ENCODE results near the gene BCL2A1. TPM values are rescaled to one million over a fixed set of nuclear protein-coding genes. Genes with fewer than 3 reads are reported as not detected.

BCL2A1 gene
- total RNA-seq, 1 experiment from 2014 or later: not detected

DNA sequence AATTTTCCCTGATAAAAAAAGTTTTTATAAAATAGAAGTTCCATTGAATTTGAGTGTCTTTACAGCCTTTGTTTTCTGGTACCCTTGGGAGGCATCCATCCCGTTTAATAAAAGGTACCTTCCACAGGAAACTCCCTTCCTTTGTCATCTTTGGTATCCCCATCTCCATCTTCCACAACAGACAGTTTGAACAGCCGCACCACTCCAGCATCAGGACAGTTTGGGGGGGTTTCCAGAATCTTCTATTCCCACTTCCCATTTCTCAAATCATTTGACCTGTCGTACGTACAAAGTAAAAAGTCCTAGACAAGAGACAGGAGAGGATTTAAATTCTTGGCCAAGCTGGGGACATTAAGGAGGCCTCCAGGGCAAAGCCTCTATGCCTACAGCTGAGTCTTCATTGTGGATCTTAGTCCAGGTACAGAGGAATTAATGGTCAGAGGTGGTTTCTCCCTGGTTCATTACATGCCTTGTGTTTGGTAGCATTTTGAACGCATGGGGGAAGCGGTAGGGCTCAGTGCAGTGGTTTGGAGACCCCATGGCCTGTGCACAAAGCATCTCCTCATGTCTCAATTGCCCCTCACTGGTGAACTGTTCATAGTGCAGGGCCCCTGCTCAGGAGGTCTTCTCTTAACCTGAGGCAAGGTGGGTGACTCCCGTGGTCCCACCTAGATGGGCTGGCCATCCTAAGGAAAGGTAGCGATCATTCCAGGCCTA lies 19.4 kb upstream of the BCL2A1 start:
- Mint-ChIP-seq H3K27ac (ENCODE audit: unreplicated experiment) (no peak overlapping the region), H3K4me1 (ENCODE audit: low read depth, unreplicated experiment) (no peaks in the 10 kb centered on the region), H3K9me3 (ENCODE audit: unreplicated experiment) (no peaks in the 10 kb centered on the region), H3K4me3 (ENCODE audit: unreplicated experiment) (no peak overlapping the region), H3K27me3 (ENCODE audit: insufficient read depth, unreplicated experiment) (peaks cover 2% of the 10 kb centered on the region), H3K36me3 (ENCODE audit: insufficient read depth, unreplicated experiment) (no peaks in the 10 kb centered on the region)
- Histone ChIP-seq H3K4me1 (no peaks in the 10 kb centered on the region), H3K4me3 (ENCODE audit: low read depth, low read length) (no peak overlapping the region), H3K27me3 (replicated peaks; ENCODE audit: control insufficient read depth, insufficient read depth, low read length) (no peaks in the 10 kb centered on the region), H3K36me3 (ENCODE audit: control insufficient read depth, insufficient read depth, low read length) (no peaks in the 10 kb centered on the region), H3K9me3 (no peaks in the 10 kb centered on the region)
- no TSS peak for BruUV-seq (replicated peaks)
- TF ChIP-seq, protein P1, sequence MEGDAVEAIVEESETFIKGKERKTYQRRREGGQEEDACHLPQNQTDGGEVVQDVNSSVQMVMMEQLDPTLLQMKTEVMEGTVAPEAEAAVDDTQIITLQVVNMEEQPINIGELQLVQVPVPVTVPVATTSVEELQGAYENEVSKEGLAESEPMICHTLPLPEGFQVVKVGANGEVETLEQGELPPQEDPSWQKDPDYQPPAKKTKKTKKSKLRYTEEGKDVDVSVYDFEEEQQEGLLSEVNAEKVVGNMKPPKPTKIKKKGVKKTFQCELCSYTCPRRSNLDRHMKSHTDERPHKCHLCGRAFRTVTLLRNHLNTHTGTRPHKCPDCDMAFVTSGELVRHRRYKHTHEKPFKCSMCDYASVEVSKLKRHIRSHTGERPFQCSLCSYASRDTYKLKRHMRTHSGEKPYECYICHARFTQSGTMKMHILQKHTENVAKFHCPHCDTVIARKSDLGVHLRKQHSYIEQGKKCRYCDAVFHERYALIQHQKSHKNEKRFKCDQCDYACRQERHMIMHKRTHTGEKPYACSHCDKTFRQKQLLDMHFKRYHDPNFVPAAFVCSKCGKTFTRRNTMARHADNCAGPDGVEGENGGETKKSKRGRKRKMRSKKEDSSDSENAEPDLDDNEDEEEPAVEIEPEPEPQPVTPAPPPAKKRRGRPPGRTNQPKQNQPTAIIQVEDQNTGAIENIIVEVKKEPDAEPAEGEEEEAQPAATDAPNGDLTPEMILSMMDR (IDR thresholded peaks at IDR 0.05; ENCODE audit: insufficient read depth in 1 of 2, low read depth in 1 of 2, low read length in 1 of 2, severe bottlenecking in 1 of 2, unreplicated experiment in 1 of 2): no peak
- ChIA-PET POLR2A (no interaction called here), CTCF (interaction anchor here (0.6 kb wide), 1 partner anchor 115 kb away, joined by 3 read pairs; no protein-coding TSS in a partner anchor)
- intact Hi-C loops (cut with micrococcal nuclease; ENCODE audit: unreplicated experiment): loop anchor here (10.0 kb wide), 1 partner anchor 184 kb away; no protein-coding TSS in a partner anchor
- no peak for DNase-seq

DNA sequence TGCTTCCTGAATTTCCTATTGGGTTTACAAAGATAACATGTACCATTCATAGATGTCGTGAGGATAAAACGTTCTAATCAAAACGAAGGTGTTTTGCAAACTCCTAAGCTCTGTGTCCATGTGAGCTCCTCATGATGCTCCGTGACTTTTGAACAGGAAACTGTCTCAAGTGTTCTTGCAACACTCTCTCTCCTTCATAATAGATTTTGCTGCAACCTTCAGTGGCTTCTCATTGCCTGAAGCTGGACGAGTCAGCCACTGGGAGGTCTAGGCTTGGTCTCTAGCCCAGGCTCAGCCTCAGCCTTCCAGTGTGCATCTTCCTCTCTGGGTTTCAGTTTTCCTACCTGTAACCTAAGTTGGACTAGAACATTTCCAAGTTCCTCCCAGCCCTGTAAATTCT lies 18.7 kb upstream of the BCL2A1 start:
- Histone ChIP-seq H3K9me3 (no peaks in the 10 kb centered on the region), H3K36me3 (ENCODE audit: control insufficient read depth, insufficient read depth, low read length) (no peaks in the 10 kb centered on the region), H3K27me3 (replicated peaks; ENCODE audit: control insufficient read depth, insufficient read depth, low read length) (no peaks in the 10 kb centered on the region), H3K4me1 (no peaks in the 10 kb centered on the region), H3K4me3 (ENCODE audit: low read depth, low read length) (no peak overlapping the region)
- no peak for DNase-seq
- ChIA-PET POLR2A (no interaction called here), CTCF (no interaction called here)
- no peak overlapping the region for H3K4me3 Mint-ChIP-seq (ENCODE audit: unreplicated experiment)
- no peaks in the 10 kb centered on the region for H3K36me3 Mint-ChIP-seq (ENCODE audit: insufficient read depth, unreplicated experiment)
- intact Hi-C loops (cut with micrococcal nuclease; ENCODE audit: unreplicated experiment): loop anchor here (10.0 kb wide), 1 partner anchor 185 kb away; no protein-coding TSS in a partner anchor
- peaks cover 2% of the 10 kb centered on the region for H3K27me3 Mint-ChIP-seq (ENCODE audit: insufficient read depth, unreplicated experiment)
- no TSS peak for BruUV-seq (replicated peaks)
- H3K9me3 Mint-ChIP-seq (ENCODE audit: unreplicated experiment): no peaks in the 10 kb centered on the region
- TF ChIP-seq, protein P1 (IDR thresholded peaks at IDR 0.05; ENCODE audit: insufficient read depth in 1 of 2, low read depth in 1 of 2, low read length in 1 of 2, severe bottlenecking in 1 of 2, unreplicated experiment in 1 of 2): no peak
- no peak overlapping the region for H3K27ac Mint-ChIP-seq (ENCODE audit: unreplicated experiment)
- no peaks in the 10 kb centered on the region for H3K4me1 Mint-ChIP-seq (ENCODE audit: low read depth, unreplicated experiment)

DNA sequence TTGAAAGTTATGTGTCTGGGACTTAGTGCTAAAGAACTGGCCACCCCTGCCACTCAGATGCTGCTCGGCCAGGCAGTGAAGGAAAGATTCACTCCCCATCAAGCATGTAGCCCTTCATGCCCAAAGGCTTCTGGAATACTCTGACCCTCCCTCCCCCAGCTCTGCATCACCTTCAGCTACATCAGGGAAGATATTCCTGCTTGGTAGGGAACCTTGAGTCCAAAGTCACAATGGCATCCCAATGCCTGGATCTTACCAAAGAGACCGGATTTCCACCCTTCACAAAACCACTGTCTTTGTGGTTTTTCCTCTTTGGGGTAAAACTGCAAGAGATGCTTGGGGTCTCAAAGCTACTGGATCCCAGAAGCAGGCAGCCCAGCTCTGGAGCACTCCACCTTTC lies 18.2 kb upstream of the BCL2A1 start:
- no peaks in the 10 kb centered on the region for H3K9me3 ChIP-seq
- Mint-ChIP-seq H3K36me3 (ENCODE audit: insufficient read depth, unreplicated experiment) (no peaks in the 10 kb centered on the region), H3K27me3 (ENCODE audit: insufficient read depth, unreplicated experiment) (peaks cover 2% of the 10 kb centered on the region), H3K4me3 (ENCODE audit: unreplicated experiment) (no peak overlapping the region), H3K4me1 (ENCODE audit: low read depth, unreplicated experiment) (no peaks in the 10 kb centered on the region), H3K9me3 (ENCODE audit: unreplicated experiment) (no peaks in the 10 kb centered on the region), H3K27ac (ENCODE audit: unreplicated experiment) (no peak overlapping the region)
- BruUV-seq (replicated peaks): no TSS peak
- TF ChIP-seq, protein P1 (IDR thresholded peaks at IDR 0.05; ENCODE audit: insufficient read depth in 1 of 2, low read depth in 1 of 2, low read length in 1 of 2, severe bottlenecking in 1 of 2, unreplicated experiment in 1 of 2): no peak
- DNase-seq: no peak
- no peaks in the 10 kb centered on the region for H3K36me3 ChIP-seq (ENCODE audit: control insufficient read depth, insufficient read depth, low read length)
- no peak overlapping the region for H3K4me3 ChIP-seq (ENCODE audit: low read depth, low read length)
- intact Hi-C loops (cut with micrococcal nuclease; ENCODE audit: unreplicated experiment): no loop called here
- H3K27me3 ChIP-seq (replicated peaks; ENCODE audit: control insufficient read depth, insufficient read depth, low read length): no peaks in the 10 kb centered on the region
- no peaks in the 10 kb centered on the region for H3K4me1 ChIP-seq
- ChIA-PET POLR2A (no interaction called here), CTCF (no interaction called here)
